ENCODE results near the gene WWP2. TPM values are rescaled to one million over a fixed set of nuclear protein-coding genes. Genes with fewer than 3 reads are reported as not detected.
A peak's percentile ranks its signal among the peaks of the same experiment; 100 is the strongest.
"Not testable (repeated sequence)": the region's sequence is repeated elsewhere in the genome, so short reads cannot be mapped to it uniquely, and the experiment has no call there.

Gene WWP2
- total and polyA plus RNA-seq, 7 donors = 12.2 to 26.0 (median 19.0) TPM

DNA sequence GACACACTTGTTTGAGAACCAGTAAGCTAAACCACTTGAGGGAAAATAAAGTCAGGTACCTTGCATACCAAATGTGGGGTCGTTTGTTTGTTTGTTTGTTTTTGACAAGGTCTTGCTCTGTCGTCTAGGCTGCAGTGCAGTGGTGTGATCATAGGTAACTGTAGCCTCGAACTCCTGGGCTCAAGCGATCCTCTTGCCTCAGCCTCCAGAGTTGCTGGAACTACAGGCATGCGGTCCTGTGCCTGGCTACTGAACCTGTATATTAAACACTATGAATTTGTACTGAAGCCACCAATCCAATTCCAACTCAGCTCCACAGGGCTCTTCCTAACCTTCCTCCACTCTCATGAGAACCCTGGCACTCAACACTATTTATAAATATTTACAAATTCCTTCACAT, 51.9 kb downstream of the WWP2 start:
- WGBS, 3 donors = 82 to 89% (median 87%) methylated on average over 5 of the region's 5 CpGs
- no peak overlapping the region for H3K27ac ChIP-seq
- H3K27me3 ChIP-seq (ENCODE audit: insufficient read depth in 3 of 3, low read length in 2 of 3) = no peaks in the 10 kb centered on the region
- no peaks in the 10 kb centered on the region for H3K36me3 ChIP-seq (ENCODE audit: insufficient read depth in 1 of 2, low read depth in 1 of 2)
- H3K9me3 ChIP-seq = peaks cover 6% of the 10 kb centered on the region
- ATAC-seq (no peak), DNase-seq (no peak)
- H3K4me1 ChIP-seq = no peaks in the 10 kb centered on the region
- no peak overlapping the region for H3K4me3 ChIP-seq
- intact Hi-C loops (cut with DNase I) = no loop called here
- TF ChIP-seq, protein P1, sequence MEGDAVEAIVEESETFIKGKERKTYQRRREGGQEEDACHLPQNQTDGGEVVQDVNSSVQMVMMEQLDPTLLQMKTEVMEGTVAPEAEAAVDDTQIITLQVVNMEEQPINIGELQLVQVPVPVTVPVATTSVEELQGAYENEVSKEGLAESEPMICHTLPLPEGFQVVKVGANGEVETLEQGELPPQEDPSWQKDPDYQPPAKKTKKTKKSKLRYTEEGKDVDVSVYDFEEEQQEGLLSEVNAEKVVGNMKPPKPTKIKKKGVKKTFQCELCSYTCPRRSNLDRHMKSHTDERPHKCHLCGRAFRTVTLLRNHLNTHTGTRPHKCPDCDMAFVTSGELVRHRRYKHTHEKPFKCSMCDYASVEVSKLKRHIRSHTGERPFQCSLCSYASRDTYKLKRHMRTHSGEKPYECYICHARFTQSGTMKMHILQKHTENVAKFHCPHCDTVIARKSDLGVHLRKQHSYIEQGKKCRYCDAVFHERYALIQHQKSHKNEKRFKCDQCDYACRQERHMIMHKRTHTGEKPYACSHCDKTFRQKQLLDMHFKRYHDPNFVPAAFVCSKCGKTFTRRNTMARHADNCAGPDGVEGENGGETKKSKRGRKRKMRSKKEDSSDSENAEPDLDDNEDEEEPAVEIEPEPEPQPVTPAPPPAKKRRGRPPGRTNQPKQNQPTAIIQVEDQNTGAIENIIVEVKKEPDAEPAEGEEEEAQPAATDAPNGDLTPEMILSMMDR (IDR thresholded peaks at IDR 0.05) = no peak

DNA sequence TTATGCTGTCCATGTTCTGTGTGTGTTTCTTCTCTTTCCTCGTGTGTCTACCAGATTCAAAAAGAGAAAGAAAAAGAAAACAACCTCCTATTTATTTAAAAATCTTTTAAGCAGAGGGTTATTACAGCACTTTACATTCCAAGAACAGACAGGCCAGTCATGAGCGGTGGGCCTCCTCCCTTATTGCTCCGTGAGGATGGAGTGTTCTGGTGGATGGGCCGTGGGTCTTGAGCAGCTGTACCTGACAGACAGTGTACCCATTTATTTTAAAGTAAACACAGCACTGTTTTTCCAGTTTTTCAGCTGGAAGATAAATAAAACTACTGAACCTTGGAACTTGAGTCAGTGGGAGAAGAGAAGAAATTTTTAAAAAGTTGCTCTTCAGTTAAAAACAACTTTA, 52.4 kb downstream of the WWP2 start:
- intact Hi-C loops (cut with DNase I) = no loop called here
- WGBS, 3 donors = 83 to 91% (median 88%) methylated on average over 4 of the region's 4 CpGs
- no peak for ATAC-seq
- no peak overlapping the region for H3K4me3 ChIP-seq
- no peaks in the 10 kb centered on the region for H3K36me3 ChIP-seq (ENCODE audit: insufficient read depth in 1 of 2, low read depth in 1 of 2)
- DNase-seq = no peak
- H3K4me1 ChIP-seq = no peaks in the 10 kb centered on the region
- H3K27me3 ChIP-seq (ENCODE audit: insufficient read depth in 3 of 3, low read length in 2 of 3) = no peaks in the 10 kb centered on the region
- TF ChIP-seq, protein P1 (IDR thresholded peaks at IDR 0.05) = no peak
- peaks cover 6% of the 10 kb centered on the region for H3K9me3 ChIP-seq
- H3K27ac ChIP-seq = no peak overlapping the region

DNA sequence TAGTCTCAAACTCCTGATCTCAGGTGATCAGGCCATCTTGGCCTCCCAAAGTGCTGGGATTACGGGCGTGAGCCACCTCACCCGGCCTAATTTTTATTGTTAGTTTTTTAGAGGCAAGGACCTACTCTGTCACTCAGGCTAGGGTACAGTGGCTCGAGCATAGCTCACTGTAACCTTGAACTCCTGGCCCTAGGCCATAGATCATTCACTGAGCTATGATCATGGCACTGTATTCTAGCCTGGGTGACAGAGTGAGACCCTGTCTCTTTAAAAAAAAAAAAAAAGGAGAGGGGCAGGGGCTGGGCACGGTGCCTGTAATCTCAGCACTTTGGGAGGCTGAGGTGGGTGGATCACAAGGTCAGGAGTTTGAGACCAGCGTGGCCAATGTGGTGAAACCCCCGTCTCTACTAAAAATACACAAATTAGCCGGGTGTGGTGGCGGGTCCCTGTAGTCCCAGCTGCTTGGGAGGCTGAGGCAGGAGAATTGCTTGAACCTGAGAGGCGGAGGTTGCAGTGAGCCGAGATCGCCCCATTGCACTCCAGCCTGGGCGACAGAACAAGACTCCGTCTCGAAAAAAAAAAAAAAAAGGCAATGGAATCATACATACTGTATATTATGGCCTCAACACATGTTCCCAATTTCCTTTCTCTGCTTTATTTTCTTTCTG, 53.2 kb downstream of the WWP2 start:
- 85 to 91% (median 85%) methylated on average over 15 of the region's 15 CpGs for WGBS, 3 donors
- H3K4me1 ChIP-seq; H3K9me3 ChIP-seq; H3K4me3 ChIP-seq; H3K27me3 ChIP-seq (ENCODE audit: insufficient read depth in 3 of 3, low read length in 2 of 3); DNase-seq; intact Hi-C loops (cut with DNase I); H3K36me3 ChIP-seq (ENCODE audit: insufficient read depth in 1 of 2, low read depth in 1 of 2); H3K27ac ChIP-seq: not testable (repeated sequence)
- ATAC-seq = peak in 1 of 4 donors; percentile 42

DNA sequence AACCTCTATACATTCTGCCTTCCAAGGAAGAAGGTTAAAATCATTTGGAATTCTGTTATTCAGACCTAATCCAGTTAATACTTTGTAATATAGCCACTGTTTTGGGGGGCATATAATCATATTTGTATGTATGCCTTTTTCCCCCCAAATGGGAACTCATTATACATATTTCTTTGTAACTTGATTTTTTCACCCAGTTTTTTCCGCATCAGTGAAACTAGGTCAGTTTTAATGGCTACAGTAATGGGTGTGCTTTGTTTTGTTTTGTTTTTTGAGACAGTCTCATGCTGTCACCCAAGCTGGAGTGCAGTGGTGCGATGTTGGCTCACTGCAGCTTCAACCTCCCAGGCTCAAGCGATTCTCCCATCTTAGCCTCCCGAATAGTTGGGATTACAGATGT, 54.9 kb downstream of the WWP2 start:
- no peaks in the 10 kb centered on the region for H3K36me3 ChIP-seq (ENCODE audit: insufficient read depth in 1 of 2, low read depth in 1 of 2)
- peaks cover 6% of the 10 kb centered on the region for H3K4me1 ChIP-seq
- DNase-seq (no peak), ATAC-seq (no peak)
- H3K27ac ChIP-seq = no peak overlapping the region
- no peak overlapping the region for H3K4me3 ChIP-seq
- H3K9me3 ChIP-seq = peaks cover 6% of the 10 kb centered on the region
- TF ChIP-seq, protein P1 (IDR thresholded peaks at IDR 0.05) = no peak
- H3K27me3 ChIP-seq (ENCODE audit: insufficient read depth in 3 of 3, low read length in 2 of 3) = no peaks in the 10 kb centered on the region
- intact Hi-C loops (cut with DNase I) = no loop called here
- 96 to 99% (median 98%) methylated on average over 4 of the region's 4 CpGs for WGBS, 3 donors

DNA sequence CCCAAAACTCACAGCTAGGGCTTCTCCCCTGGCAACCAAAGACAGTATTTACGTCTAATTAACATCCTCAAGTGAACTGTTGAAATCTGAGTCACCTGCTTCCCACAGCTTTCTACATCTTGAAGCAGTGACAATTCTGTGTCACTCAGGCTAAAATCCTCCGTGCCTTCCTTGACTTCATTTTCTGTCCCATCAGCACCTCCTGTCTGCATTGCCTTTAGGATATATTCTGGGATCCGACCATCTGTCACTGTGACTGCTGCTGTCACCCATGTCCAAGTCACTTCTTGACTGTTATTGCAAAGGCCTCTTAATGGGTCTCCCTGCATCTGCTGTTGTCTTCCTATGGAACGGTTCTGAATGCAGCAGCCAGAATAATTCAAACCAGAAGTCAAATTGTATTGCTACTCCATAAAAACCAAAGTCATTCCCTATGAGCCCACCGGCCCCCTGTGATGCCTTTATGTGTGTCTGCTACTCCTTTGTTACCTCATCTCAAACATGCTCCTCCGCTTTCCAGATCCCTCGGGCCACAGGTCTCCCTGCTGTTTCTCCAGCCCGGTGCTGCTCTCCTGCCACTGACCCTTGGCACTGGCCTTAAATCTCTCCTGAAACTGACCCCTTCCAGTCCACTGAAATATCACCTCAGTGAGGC, 56.9 kb downstream of the WWP2 start:
- TF ChIP-seq, protein P1 (IDR thresholded peaks at IDR 0.05) = no peak
- Histone ChIP-seq H3K27me3 (ENCODE audit: insufficient read depth in 3 of 3, low read length in 2 of 3) (no peaks in the 10 kb centered on the region), H3K27ac (no peak overlapping the region), H3K36me3 (ENCODE audit: insufficient read depth in 1 of 2, low read depth in 1 of 2) (no peaks in the 10 kb centered on the region), H3K4me3 (no peak overlapping the region), H3K9me3 (peaks cover 4% of the 10 kb centered on the region), H3K4me1 (peaks cover 6% of the 10 kb centered on the region)
- no peak for ATAC-seq
- DNase-seq = no peak
- 77 to 88% (median 82%) methylated on average over 8 of the region's 8 CpGs for WGBS, 3 donors
- intact Hi-C loops (cut with DNase I) = no loop called here

Measured in psoas muscle (tissue), 8 donors.